ENCODE results near the gene BHLHA15.

Gene BHLHA15

GRCh38 chr7:98193474-98194180 is 17.6 kb upstream of the BHLHA15 start:
- DNase-seq (ENCODE audit: extremely low spot score), result no peak
- TF ChIP-seq FOXK2 (IDR thresholded peaks at IDR 0.05) (no peak), CTBP1 (IDR thresholded peaks at IDR 0.05; ENCODE audit: borderline replicate concordance) (no peak), BHLHE40 (IDR thresholded peaks at IDR 0.05; ENCODE audit: borderline replicate concordance) (no peak)
- TF ChIP-seq, protein P1, sequence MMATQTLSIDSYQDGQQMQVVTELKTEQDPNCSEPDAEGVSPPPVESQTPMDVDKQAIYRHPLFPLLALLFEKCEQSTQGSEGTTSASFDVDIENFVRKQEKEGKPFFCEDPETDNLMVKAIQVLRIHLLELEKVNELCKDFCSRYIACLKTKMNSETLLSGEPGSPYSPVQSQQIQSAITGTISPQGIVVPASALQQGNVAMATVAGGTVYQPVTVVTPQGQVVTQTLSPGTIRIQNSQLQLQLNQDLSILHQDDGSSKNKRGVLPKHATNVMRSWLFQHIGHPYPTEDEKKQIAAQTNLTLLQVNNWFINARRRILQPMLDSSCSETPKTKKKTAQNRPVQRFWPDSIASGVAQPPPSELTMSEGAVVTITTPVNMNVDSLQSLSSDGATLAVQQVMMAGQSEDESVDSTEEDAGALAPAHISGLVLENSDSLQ (IDR thresholded peaks at IDR 0.05), result no peak
- POLR2A ChIA-PET, result no interaction called here
- CTCF ChIA-PET, result no interaction called here

GRCh38 chr7:98194186-98194585 is 17.1 kb upstream of the BHLHA15 start:
- ChIA-PET CTCF (no interaction called here), POLR2A (no interaction called here)
- no peak for DNase-seq (ENCODE audit: extremely low spot score)
- TF ChIP-seq HDGF (IDR thresholded peaks at IDR 0.05; ENCODE audit: borderline replicate concordance), result no peak
- no peak for TF ChIP-seq NFRKB (IDR thresholded peaks at IDR 0.05)
- no peak for TF ChIP-seq FOXK2 (IDR thresholded peaks at IDR 0.05)
- no peak for TF ChIP-seq SP1 (IDR thresholded peaks at IDR 0.05)
- TF ChIP-seq, protein P1 (IDR thresholded peaks at IDR 0.05), result no peak
- no peak for TF ChIP-seq BHLHE40 (IDR thresholded peaks at IDR 0.05; ENCODE audit: borderline replicate concordance)

GRCh38 chr7:98194672-98195457 is 16.4 kb upstream of the BHLHA15 start:
- ChIA-PET POLR2A (interaction anchor here (0.6 kb wide), 1 partner anchor 567 kb away, joined by 3 read pairs; no protein-coding TSS in a partner anchor), CTCF (interaction anchor here (1.1 kb wide), 1 partner anchor 174 kb away, joined by 3 read pairs; no protein-coding TSS in a partner anchor)

GRCh38 chr7:98196706-98197605 is 14.3 kb upstream of the BHLHA15 start:
- TF ChIP-seq TARDBP (IDR thresholded peaks at IDR 0.05) (no peak), BHLHE40 (IDR thresholded peaks at IDR 0.05; ENCODE audit: borderline replicate concordance) (no peak), LEF1 (IDR thresholded peaks at IDR 0.05; ENCODE audit: borderline replicate concordance) (no peak), HDGF (IDR thresholded peaks at IDR 0.05; ENCODE audit: borderline replicate concordance) (no peak), ARNT (IDR thresholded peaks at IDR 0.05) (no peak), L3MBTL2 (conservative IDR thresholded peaks at IDR 0.05) (no peak), CTBP1 (IDR thresholded peaks at IDR 0.05; ENCODE audit: borderline replicate concordance) (no peak), FOXM1 (IDR thresholded peaks at IDR 0.05; ENCODE audit: borderline replicate concordance) (no peak), ELF4 (IDR thresholded peaks at IDR 0.05) (no peak), SUZ12 (IDR thresholded peaks at IDR 0.05) (no peak), SP1 (IDR thresholded peaks at IDR 0.05) (no peak), NFRKB (IDR thresholded peaks at IDR 0.05) (no peak), FOXK2 (IDR thresholded peaks at IDR 0.05) (no peak), FOXA1 (IDR thresholded peaks at IDR 0.05) (no peak), ZNF384 (IDR thresholded peaks at IDR 0.05) (no peak)
- TF ChIP-seq, protein P1 (IDR thresholded peaks at IDR 0.05), result no peak
- DNase-seq (ENCODE audit: extremely low spot score), result no peak
- ChIA-PET POLR2A (no interaction called here), CTCF (no interaction called here)

More at GRCh38 chr7:98194672-98195457, 16.4 kb upstream of the BHLHA15 start:
- DNase-seq (ENCODE audit: extremely low spot score), result no peak
- TF ChIP-seq FOXK2 (IDR thresholded peaks at IDR 0.05) (no peak), TARDBP (IDR thresholded peaks at IDR 0.05) (no peak), FOXM1 (IDR thresholded peaks at IDR 0.05; ENCODE audit: borderline replicate concordance) (no peak), LEF1 (IDR thresholded peaks at IDR 0.05; ENCODE audit: borderline replicate concordance) (no peak), NFRKB (IDR thresholded peaks at IDR 0.05) (no peak), ARNT (IDR thresholded peaks at IDR 0.05) (no peak), HDGF (IDR thresholded peaks at IDR 0.05; ENCODE audit: borderline replicate concordance) (no peak), SP1 (IDR thresholded peaks at IDR 0.05) (no peak)
- TF ChIP-seq, protein P1 (IDR thresholded peaks at IDR 0.05), result no peak

DNA sequence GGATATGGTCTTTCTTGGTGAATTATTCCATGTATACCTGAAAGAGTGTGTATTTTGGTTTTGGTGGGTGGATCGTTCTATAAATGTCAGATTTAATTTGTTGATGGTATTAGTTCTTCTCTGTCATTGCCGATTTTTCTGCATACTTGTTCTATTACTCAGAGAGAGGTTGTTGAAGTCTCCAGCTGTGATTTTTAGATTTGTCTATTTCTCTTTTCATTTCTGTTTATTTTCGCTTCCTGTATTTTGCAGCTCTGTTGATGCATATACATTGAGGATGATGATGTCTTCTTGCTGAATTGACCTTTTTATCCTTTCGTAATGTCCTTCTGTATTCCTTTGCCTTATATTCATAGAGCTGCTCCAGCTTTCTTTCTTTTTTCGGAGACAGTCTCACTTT is 12.1 kb upstream of the BHLHA15 start:
- ChIA-PET POLR2A (no interaction called here), CTCF (no interaction called here)
- DNase-seq (ENCODE audit: extremely low spot score), result no peak
- TF ChIP-seq FOXM1 (IDR thresholded peaks at IDR 0.05; ENCODE audit: borderline replicate concordance), result no peak
- TF ChIP-seq LEF1 (IDR thresholded peaks at IDR 0.05; ENCODE audit: borderline replicate concordance), result no peak
- no peak for TF ChIP-seq NFRKB (IDR thresholded peaks at IDR 0.05)
- no peak for TF ChIP-seq FOXA1 (IDR thresholded peaks at IDR 0.05)
- no peak for TF ChIP-seq ELF4 (IDR thresholded peaks at IDR 0.05)
- TF ChIP-seq BHLHE40 (IDR thresholded peaks at IDR 0.05; ENCODE audit: borderline replicate concordance), result no peak
- TF ChIP-seq, protein P1 (IDR thresholded peaks at IDR 0.05), result no peak
- no peak for TF ChIP-seq L3MBTL2 (conservative IDR thresholded peaks at IDR 0.05)
- no peak for TF ChIP-seq ARNT (IDR thresholded peaks at IDR 0.05)
- no peak for TF ChIP-seq TARDBP (IDR thresholded peaks at IDR 0.05)
- TF ChIP-seq CTBP1 (IDR thresholded peaks at IDR 0.05; ENCODE audit: borderline replicate concordance), result no peak
- TF ChIP-seq HDGF (IDR thresholded peaks at IDR 0.05; ENCODE audit: borderline replicate concordance), result no peak
- TF ChIP-seq SUZ12 (IDR thresholded peaks at IDR 0.05), result no peak
- no peak for TF ChIP-seq ZNF384 (IDR thresholded peaks at IDR 0.05)
- TF ChIP-seq FOXK2 (IDR thresholded peaks at IDR 0.05), result no peak
- no peak for TF ChIP-seq SP1 (IDR thresholded peaks at IDR 0.05)
